GM18909 (cell line): ENCODE data around the gene MMAA.

Source experiments
- ATAC-seq: cut with Tn5 transposase; IDR thresholded peaks from one replicate; pipeline ENCODE4 v1.9.1; 2021; ENCODE audit warnings: mild to moderate bottlenecking; ENCODE audit not compliant: unreplicated experiment, poor library complexity

MMAA gene

GRCh38 chr4:145703850-145704497 lies 84.8 kb downstream of the MMAA start:
- no peak for ATAC-seq

GRCh38 chr4:145709336-145709735 lies 90.2 kb downstream of the MMAA start:
- no peak for ATAC-seq
